GM21390 (cell line): Measurements from ENCODE around the gene SRPK1.

Experiments
- ATAC-seq: cut with Tn5 transposase; IDR thresholded peaks from one replicate; pipeline ENCODE4 v1.9.1; 2021; ENCODE audit not compliant: unreplicated experiment

SRPK1 gene

DNA sequence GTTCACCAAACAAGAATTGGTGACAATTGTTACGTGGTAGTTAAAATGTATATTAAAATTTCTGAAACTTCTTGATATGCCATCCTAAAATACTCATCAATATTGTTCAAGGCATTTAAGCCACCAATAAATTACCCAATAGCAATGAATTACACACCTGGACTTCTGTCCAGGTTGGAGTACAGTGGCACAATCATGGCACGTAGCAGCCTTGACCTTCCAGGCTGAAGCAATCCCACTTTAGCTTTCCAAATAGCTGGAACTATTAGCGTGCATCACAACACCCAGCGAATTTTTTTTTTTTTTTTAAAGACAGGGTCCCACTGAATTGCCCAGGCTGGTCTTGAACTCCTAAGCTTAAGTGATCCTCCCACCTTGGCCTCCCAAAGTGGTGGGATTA is 17.2 kb downstream of the SRPK1 start:
- ATAC-seq, result no peak

DNA sequence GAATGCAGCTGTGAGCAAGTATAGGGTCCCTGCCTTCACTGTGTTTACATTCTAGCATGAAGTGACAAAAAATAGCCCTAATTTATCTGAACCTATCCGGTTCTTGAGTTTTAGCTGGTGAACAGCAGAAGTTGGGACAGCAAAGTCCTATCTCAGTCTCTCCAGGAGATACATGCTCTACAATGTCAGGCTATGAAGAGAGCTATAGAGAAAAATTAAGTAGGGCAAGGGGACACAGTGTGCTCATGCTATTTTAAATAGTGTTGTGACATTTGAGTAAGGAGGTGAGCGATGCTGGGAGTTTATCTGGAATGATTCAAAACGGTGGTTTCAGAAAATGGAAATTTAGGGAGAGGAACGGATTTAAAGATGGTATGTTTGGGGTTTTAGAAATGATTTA is 20.4 kb downstream of the SRPK1 start:
- no peak for ATAC-seq

DNA sequence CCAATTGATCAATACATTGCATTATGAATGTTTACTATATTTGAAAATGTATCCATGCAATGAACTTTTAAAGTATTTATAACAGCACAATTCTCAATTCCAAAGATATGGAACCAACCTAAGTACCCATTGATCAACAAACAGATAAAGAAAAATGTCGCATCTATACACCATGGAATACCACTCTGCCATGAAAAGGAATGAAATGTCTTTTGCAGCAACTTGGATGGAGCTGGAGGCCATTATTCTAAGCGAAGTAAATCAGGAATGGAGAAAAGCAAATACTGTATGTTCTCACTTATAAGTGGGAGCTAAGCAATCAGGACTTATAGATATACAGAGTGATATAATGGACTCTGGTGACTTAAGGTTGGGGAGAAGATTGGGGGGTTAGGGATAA is 22.9 kb downstream of the SRPK1 start:
- ATAC-seq, result no peak

DNA sequence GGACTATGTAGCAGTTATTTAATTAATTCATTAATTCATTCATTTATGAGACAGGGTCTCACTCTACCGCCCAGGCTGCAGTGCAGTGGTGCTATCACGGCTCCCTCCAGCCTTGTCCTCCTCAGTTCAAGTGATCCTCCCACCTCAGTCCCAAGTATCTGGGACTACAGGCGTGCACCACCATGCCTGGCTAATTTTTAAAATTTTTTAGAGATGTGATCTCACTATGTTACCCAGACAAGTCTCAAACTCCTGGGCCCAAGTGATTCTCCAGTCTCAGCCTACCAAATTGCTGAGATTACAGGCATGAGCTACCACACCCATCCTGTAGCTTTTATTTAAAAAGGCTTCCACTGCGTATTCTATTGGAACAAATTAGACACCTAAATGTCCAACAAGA is 23.4 kb downstream of the SRPK1 start:
- ATAC-seq, result no peak

DNA sequence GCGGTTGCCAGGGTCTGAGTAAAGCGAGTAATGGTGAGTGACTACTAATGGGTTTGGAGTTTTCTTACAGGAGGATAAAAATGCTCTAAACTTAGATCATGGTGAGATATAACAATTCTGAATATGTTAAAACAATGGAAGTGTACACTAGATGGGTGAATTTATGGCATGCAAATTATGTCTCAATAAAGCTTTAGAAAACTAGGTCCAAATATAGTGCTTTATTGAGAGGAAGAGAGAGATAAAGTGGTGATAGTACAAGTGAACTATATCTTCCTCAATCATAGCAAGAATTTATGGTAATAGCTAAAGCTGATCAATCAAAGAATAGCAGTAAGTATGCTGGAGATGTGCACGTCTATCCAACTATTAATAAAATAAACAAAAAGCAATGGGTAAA is 23.9 kb downstream of the SRPK1 start:
- no peak for ATAC-seq

DNA sequence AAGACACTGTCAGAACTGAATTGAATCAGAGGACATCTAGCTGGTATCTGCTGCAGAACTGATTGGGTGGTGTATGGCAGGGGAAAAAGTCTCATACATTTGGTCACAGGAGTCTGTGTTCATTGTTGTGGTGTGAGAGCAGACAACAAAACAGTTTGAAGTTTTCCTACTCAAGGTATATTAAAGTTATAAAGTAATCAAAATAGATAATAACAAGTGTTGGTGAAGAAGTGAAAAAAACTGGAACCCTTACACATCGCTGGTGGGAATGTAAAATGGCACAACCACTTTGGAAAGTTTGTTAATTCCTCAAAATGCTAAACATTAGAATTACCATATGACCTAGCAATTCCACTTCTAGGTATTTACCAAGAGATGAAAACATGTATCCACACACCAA is 24.7 kb downstream of the SRPK1 start:
- no peak for ATAC-seq

DNA sequence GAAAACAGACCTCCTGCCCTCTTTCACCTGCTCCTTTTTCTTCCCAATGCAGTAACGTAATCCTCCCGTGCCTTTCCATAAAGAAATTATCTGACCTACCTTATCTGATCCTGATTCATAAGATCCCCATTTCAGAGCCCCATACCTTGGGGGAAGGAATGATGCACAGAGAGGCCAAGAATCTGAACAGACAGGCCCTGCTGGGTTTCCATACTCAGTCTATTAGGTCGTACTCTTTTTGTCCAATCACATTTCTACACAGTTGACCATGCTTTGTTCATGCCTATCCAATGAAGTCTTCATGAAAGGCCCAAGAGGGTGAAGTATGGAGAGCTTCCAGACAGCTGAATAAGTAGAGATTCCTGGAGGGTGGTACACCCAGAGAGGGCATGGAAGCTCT is 25.3 kb downstream of the SRPK1 start:
- ATAC-seq, result no peak

DNA sequence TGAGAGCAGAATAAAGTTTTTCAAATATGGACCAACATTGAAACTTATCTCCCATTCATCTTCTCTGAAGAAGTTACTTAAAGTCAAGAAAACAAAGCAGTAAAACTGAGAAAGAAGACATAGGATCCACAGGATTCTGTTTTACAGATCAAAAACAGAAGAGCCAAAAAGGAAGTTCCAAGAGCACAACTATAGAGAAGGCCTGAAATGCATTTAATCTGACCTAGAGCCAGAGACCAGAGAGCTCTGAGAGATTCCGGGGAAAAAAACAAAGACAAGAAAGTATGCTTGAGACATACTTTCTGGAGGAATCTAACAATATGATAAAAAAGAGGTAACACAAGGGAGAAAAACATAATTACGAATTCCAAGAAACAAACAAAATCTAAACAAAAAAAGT is 26.1 kb downstream of the SRPK1 start:
- ATAC-seq, result no peak

DNA sequence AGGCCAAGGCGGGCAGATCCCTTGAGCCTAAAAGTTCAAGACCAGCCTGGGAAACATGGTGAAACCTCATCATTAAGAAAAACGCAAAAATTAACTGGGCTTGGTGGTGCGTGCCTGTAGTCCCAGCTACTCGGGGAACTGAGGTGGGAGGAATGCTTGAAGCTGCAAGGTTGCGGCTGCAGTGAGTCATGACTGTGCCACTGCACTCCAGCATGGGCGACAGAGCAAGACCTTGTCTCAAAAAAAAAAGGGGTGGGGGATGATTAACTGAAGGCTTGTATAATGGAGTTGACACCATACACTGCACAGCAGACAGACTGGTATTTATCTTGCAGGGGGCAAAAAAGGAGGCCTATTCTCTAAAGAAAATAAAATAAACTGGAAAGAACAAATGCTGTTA is 27.7 kb downstream of the SRPK1 start:
- ATAC-seq, result no peak

DNA sequence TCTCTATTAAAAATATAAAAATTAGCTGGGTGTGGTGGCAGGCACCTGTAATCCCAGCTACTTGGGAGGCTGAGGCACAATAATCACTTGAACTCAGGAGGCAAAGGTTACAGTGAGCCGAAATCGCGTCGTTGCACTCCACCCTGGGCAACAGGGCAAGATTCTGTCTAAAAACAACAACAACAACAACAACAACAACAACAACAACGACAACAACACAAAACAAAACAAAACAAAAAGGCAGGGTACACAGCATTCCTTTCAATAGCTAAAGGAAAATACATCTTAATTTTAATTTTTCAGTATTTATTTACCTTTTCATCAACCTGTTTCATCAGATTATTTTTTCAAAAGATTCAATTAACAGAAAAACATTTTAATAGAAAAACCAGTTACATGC is 28.4 kb downstream of the SRPK1 start:
- ATAC-seq, result no peak

DNA sequence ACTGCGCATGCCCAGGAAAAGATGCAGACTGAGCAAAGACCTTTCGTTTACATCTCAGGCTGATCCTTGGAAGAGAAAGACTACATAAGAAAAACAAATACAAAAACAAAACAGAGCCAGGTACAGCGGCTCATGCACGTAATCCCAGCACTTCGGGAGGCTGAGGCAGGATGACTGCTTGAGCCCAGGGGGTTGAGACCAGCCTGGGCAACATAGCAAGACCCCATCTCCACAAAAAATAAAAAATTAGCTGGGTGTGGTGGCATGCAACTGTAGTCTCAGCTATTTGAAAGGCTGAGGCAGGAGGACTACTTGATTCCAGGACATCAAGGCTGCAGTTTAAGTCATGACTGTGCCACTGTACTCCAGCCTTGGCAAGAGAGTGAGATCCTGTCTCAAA is 41.7 kb downstream of the SRPK1 start:
- no peak for ATAC-seq

DNA sequence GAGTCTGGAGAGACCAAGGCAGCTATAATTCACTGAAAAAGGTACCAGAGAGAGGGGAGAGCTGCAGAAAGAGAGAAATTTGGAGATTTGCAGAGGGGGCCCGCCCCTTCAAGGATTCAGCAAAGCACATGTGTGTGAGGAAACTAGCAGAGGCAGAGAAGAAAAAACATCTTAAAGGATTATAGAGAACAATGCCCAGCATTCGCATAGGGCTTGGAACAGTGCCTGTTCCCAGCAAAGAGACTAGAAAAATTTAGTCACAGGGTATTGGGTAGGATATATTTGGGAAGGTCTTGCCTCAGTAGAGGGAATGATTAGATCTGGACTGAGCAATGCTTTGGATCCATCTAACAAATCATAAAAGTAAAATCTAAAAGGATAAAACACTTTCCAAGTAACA is 44.0 kb downstream of the SRPK1 start:
- no peak for ATAC-seq

DNA sequence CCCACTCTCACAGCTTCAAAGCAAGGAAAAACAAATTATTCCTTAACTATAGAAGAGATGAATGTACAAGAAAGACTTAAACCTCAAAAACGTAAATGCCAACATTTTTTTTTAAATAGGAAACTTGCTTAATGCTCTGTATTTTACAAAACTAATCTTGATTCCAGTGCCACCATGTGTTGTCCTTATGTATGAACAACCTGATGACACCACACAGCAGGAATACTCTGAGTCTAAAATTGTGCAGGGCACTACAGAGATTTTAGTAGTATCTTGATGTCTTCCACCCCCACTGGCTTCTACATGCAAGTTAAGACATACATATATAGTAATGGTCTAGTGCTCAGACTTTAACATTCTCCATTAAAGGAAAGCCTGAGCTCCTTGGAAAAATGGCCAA is 46.2 kb downstream of the SRPK1 start:
- no peak for ATAC-seq

DNA sequence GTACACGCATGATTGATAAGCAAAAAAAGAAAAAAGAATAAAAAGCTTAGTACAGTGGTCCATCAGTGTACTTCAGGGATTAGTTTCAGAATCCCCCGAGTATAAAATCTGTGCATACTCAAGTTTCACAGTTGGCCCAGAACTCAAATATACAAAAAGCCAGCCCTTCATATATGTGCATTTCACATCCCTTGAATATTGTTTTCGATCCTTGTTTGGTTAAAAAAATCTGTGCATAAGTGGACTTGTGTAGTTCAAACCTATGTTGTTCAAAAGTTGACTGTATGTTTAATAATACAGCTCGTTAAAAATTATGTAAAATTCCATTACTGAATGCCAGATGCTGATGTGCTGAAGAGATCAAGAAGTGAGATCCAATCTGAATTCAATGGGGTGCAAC is 61.5 kb downstream of the SRPK1 start:
- ATAC-seq, result no peak

DNA sequence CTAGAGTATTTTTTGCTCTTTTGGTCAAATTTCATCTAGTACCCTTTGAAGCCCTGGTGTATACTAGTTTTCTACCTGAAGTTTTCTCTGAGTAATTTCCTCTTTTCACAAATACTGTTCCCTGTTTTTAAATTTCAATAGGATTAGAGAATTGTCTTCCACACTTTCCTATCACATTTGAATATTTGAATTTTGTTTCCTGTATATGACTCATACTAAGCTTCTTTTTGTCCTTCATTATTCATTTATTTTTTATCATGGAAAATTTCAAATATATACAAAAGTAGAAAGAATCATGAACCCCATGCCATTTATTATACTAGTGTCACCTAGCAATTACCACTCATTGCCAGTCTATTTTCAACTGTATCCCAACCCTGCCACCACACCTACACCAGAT is 63.0 kb downstream of the SRPK1 start:
- no peak for ATAC-seq

DNA sequence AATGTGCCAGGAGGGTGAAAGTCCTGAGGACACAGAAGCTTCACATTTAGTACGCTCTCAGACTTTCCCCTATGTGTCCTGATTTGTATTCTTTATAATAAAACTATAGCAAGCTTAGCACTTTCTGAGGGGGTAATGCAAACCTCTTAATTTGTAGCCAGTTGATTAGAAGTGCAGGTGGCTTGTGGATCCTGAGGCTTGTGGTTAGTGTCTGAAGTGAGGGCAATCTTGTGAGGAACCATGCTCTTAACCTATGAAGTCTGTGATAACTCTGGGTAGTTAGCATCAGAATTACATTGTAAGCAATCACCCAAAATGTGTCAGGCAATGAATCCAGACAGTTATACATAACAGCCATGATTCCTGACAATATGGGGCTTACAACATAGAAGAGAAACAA is 64.6 kb downstream of the SRPK1 start:
- ATAC-seq, result no peak

DNA sequence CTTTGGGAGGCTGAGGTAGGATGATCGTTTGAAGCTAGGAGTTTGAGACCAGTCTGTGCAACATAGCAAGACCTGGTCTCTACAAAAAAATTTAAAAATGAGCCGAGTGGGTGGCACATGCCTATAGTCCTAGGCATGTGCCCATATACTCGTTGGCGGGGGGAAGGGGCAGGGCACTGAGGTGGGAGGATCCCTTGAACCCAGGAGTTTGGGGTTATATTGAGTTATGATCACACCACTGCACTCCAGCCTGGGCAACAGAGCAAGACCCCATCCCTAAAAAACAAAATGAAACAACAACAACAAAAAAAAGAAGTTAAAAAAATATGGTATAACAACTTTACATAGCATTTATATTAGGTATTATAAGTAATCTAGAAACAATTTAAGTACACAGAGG is 67.9 kb downstream of the SRPK1 start:
- no peak for ATAC-seq

DNA sequence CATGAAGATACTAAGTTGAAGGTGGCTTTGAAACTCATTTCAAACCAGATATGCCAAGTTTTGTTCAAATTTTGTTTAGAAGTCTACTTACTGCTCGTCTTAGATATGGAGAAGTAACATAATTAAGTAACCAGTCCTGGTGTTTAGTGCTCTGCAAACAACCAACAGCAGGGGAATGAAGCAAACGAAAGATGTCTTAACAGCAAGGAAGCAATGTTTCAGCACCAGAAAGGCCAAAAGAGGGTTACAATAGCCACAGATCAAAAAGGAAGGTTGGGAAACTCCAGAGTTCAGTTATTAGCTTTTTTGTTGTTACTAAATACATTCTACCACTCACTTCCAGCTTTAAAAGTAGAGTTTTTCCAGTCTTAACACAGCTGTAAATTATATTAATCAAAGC is 70.7 kb downstream of the SRPK1 start:
- no peak for ATAC-seq

DNA sequence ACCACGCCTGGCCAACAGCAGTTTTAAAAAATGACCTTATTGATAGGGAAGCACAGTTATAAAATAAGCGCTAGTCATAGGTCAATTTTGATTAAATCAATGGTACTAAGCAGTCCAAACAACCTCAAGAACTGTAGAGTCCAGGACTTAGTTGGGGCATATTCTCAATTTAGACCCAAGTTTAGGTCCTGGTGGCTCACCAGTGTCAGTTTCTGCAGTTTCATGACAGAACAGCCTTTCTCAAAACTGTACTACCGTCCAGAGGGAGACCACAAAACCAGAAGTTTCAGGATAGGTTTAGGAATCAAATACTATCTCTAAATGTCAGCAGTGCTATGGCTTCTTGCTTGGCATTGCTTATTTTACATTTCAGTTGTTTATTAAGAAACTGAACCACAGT is 76.6 kb downstream of the SRPK1 start:
- ATAC-seq, result no peak

DNA sequence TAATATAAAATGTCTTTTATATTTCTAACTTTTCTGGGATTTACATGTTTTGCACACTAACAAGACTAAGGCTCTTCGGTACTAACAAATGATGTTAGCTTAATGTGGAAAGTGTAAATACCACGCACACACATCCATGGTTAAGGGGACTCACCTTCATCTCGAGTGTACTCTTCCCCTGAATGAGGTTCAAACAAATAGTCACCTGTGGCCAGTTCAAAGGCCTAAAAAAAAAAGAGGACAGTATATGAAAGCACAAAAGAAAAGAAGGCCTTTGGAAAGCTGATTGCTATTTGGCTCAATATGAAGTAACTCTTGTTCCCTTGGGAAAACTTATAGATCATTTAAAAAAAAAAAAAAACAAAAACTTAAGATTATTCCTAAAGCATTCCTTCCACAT is 78.5 kb downstream of the SRPK1 start:
- no peak for ATAC-seq

DNA sequence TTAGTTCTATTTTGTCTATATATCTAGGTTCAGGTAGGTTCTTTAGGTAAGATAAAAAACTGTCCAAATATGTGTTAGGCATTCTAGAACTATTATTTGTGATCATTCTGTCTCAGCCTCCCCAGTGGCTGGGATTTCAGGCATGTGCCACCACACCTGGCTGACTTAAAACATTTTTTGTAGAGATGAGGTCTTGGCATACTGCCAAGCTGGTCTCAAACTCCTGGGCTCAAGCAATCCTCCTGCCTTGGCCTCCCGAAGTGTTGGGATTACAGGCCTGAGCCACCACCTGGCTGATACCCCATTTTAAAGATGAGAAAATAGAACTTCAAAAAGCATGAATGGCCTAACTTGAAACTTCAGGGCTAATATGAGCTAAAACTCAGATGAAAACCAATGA is 81.9 kb downstream of the SRPK1 start:
- ATAC-seq, result no peak

DNA sequence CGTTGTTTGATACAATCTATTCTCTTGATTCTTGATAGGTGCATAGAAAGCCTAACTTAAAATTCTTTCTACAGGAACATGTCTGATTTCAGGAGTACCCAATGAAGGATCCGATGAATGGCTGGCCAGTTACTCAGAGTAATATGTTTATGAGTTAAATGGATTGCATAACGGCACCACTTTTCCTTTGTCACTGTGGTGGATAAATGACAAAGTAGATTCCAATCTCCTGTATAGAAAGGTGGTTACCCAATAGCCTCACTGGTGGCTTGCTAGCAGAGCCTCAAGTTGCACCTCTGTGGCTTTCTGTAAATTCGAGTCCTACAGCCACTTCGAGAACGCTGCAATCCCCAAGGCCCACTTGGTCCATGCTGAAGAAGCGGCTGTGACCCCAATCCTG is 87.4 kb downstream of the SRPK1 start:
- no peak for ATAC-seq

DNA sequence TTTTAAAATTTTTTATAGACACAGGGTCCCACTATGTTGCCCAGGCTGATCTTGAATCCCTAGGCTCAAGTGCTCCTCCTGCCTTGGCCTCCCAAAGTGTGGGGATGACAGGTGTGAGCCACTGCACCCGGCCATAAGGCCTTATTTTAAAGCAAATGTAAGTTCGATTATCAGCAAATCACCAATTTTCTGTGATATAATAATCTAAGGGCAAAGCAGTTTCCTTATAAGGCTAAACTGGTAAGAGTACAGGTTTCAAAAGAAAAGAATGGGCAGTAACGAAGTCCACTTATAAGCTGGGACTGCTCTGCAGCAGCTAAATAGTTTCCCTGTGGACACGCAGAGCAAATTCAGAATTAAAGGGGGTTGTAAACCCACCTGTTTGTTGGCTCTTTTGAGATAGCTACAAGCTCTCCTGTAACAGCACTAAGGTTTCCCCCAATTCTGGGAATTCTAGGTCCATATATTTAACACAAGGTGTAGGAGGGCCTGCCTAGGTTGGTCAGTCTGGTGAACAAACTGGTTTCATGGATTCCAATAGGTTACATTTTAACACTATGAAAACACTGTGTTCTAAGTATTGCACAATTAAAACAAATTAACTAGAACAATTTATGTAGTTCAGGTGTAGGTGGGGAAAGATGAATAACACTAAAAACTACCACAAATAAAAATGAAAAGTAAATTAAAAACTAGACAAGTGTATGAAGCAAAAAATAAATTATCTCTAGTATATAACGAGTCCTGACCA is 89.5 kb downstream of the SRPK1 start:
- no peak for ATAC-seq

DNA sequence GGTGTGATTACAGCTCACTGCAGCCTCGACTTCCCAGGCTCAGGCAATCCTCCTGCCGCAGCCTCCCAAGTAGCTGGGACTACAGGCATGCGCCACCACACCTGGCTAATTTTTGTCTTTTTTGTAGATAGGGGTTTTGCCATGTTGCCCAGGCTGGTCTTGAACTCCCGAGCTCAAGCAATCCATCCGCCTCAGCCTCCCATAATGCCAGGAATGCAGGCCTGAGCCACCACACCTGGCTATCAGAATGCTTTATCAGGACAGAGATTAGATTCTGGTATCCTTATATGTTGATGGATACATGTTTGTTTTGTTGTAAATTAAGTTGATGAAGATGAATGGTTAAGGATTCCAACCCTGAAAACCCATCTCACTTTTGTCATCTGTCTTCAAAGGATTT is 91.6 kb downstream of the SRPK1 start:
- no peak for ATAC-seq
